C4-2B (cell line): ENCODE data around the gene ZNF695.

Experiments used
- ZFX ChIP-seq: fragments of 450-650 bp; IDR thresholded peaks from 2 replicates; pipeline ENCODE4 v1.6.1; 2017
- TF ChIP-seq, protein P1 (sequence below): fragments of 450-650 bp; conservative IDR thresholded peaks from 2 replicates; pipeline ENCODE4 v1.5.1; 2017; ENCODE audit warnings: mild to moderate bottlenecking

DNA sequence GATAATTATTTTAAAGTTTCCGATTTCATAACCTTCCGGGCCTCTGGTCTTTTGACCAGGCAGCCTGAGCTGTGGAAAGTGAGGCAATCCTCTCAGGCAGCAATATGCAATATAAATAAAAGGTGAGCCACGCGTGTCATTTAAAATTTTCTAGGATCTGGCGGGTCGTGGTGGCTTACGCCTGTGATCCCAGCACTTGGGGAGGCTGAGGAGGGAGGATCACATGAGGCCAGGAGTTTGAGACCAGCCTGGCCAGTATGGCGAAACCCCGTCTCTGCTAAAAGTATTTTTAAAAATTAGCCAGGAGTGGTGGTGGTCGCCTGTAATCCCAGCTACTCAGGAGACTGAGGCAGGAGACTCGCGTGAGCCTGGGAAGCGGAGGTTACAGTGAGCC is 546 bp upstream of the ZNF695 start:
- TF ChIP-seq, protein P1, sequence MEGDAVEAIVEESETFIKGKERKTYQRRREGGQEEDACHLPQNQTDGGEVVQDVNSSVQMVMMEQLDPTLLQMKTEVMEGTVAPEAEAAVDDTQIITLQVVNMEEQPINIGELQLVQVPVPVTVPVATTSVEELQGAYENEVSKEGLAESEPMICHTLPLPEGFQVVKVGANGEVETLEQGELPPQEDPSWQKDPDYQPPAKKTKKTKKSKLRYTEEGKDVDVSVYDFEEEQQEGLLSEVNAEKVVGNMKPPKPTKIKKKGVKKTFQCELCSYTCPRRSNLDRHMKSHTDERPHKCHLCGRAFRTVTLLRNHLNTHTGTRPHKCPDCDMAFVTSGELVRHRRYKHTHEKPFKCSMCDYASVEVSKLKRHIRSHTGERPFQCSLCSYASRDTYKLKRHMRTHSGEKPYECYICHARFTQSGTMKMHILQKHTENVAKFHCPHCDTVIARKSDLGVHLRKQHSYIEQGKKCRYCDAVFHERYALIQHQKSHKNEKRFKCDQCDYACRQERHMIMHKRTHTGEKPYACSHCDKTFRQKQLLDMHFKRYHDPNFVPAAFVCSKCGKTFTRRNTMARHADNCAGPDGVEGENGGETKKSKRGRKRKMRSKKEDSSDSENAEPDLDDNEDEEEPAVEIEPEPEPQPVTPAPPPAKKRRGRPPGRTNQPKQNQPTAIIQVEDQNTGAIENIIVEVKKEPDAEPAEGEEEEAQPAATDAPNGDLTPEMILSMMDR = no peak
- TF ChIP-seq ZFX = no peak
